Myocyte (in vitro differentiated cells): ENCODE measurements around the gene WDR91. TPM values are rescaled to one million over a fixed set of nuclear protein-coding genes. Genes with fewer than 3 reads are reported as not detected.
"Not testable (repeated sequence)": the region's sequence is repeated elsewhere in the genome, so short reads cannot be mapped to it uniquely, and the experiment has no call there.

Source experiments
- DNase-seq: peaks from one replicate; pipeline ENCODE4 v3.0.0-alpha.2; 2012; ENCODE audit warnings: low read depth
- total RNA-seq: library from RNA; depleted of rRNA; stranded (reverse); fragments of >200 nt; gene quantifications from 2 replicates; pipeline ENCODE4 v1.2.3, GENCODE V29; 2014

WDR91 gene
- total RNA-seq, 1 donor from 2014 or later = 5.9 TPM

DNA sequence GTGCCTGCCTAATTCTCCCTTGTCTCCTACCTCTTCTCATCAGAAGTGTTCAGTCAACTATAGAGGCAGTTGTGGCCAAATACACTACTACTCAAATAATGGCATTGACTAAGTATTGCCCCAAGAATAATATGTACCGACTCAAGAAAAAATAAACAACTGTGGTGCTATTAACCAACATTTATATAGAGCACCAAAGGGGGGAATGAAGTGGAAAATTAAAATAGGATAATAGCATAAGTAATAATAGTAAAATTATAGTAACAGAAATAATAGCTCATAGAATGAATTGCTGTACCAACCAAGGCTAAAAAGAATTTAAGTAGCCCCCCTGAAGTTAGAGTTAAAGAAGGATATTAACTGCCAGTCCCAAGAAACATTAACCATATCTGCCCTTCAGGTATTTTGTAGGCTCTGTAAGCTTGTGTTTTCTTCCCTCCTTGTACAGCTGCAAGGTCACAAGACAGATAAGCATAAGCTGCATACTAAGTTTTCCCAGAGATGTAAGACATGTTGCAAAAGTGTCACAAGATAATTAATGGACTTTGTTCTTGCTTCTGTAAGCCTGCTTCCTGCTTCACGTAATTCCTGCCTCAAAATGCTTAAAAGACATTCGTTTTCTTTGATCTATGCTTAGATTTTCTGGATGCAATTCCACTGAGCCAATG, 29.9 kb downstream of the WDR91 start:
- DNase-seq = no peak

DNA sequence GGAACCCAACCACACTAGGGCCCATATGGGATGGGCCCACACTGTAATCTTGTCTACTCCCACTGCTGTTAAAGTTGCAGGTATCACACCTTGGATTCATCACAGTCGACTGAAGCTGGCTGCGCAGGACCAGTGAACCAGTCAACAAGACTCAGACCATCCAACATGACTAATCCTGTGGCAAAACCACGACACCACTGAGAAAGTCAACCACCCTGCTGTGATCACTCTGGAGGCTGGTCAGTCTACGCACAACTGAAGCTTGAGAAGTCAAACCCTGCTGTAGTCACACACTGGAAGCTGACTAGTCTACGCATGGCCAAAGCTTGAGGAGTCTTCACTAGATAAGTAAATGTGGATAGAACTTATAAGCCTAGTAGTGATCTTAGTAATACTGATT, 31.2 kb downstream of the WDR91 start:
- peak; percentile 52 for DNase-seq

GRCh38 chr7:135179321-135179925, 31.9 kb downstream of the WDR91 start:
- DNase-seq = no peak

DNA sequence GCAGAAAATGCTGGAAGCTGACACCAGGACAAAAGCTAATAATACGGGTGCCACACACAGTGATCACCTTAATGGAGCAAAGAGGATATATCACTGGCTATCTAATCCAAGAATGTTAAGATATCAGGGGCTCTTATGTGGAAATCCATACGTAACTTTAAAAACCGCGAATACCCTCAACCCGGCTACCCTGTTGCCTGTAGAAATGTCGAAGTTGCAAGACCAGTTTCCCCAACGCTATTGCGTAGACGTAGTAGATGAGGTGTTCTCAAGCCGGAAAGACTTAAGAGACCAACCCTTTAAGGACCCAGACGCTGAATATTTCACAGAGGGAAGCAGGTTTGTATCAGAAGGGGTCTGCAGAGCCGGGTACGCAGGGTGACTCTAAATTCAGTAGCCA, 33.0 kb downstream of the WDR91 start:
- no peak for DNase-seq

- DNase-seq = no peak
Observed at GRCh38 chr7:135177028-135177696, 34.2 kb downstream of the WDR91 start.

DNA sequence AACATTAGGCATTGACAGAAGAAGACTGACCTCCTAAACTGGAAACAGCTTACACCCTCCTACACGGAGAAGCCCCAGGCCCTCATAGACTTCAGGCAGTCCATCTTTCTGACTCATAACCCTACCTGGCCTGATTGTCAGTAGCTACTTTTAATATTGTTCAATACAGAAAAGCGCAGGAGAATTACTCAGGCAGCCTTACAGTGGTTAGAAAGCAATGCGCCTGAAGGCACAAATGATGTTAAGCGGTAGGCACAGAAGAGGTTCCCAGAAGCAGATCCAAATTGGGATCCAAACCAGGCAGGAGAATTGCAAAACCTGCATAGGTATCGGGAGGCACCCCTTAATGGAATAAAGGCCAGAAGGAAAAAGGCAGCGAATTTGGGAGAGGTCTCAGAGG, 35.4 kb downstream of the WDR91 start:
- no peak for DNase-seq

DNA sequence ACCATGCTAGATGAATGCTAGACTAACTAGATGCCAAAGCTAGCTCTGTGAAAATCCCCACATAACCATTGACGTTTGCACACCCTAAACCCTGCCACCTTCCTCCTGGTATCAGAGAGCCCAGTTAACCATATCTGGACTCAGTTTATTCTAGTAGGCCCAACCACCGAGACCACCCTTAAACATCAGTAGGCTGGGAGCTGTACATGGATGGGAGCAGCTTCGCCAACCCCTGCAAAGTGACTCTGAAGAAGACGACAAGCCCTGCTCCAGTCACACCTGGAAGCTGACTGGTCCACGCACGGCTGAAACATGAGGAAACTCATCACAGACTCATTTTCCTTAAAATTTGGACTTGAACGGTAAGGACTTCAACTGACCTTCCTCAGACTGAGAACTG, 36.4 kb downstream of the WDR91 start:
- no peak for DNase-seq

GRCh38 chr7:135173916-135174315, 37.4 kb downstream of the WDR91 start:
- not testable (repeated sequence) for DNase-seq

- not testable (repeated sequence) for DNase-seq
Observed at GRCh38 chr7:135171581-135172291, 39.6 kb downstream of the WDR91 start.

- not testable (repeated sequence) for DNase-seq
Observed at GRCh38 chr7:135170998-135171481, 40.3 kb downstream of the WDR91 start.

- DNase-seq = peak; percentile 99
Observed at GRCh38 chr7:135170274-135170997, 40.9 kb downstream of the WDR91 start, which contains the start of gene CYREN. CYREN (minus strand) TSS chr7:135170707; CDS start chr7:135168922, 1,785 bp downstream.

DNA sequence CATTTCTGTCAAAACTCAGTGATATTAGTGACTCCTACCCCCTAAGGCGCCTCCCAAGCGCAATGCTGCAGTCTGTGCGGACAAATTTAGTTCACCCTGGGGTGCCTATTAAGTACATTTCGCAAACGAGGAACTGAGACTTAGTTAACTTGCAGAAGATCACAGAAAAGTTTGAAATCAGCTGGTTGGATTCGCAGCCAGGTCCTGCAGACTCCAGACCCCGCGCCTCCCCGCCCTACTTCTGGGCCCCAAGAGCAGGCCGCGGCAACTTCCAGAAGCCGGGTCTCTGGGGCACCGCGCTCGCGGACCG, 41.4 kb downstream of the WDR91 start:
- DNase-seq = no peak

DNA sequence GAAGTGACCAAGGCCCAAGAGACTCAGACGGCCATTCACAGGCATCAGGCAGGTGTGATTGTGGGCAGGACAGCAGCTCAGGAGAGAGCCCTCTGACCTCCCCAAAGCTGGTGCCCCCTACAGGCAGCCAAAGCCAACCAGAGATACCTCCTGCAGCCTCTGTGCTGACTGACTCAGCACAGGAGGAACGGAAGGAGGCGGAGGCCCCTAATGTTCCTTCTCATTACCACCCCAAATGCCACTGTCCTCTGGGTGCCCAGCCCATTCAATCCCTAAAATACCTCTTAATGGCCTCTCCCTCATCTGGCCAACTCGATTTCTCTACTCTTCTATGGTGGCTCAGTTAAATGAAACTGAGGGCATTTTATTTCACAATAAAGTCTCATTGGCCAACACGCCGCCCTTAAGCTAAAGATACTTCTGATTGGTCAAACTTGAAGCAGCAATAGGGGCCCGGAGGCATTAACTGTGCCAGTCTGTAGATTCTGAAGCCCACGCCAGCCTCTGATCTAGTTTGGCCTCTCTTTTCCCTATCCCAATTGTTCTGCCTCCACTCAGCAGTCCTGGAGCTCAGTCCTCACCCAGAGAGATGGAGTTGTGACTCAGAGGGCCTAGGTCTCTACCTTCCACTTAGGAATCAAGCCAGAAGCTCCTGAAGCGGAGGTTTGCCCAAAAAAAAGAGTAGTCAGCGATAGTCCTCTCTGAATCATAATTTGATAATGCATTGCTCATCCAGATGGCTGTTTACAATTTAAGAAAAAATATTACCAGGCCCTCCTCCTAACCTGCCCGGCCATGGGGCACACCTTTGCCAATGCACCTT, 42.0 kb downstream of the WDR91 start:
- peak; percentile 53 for DNase-seq

GRCh38 chr7:135168489-135169140, 42.7 kb downstream of the WDR91 start:
- DNase-seq = no peak

DNA sequence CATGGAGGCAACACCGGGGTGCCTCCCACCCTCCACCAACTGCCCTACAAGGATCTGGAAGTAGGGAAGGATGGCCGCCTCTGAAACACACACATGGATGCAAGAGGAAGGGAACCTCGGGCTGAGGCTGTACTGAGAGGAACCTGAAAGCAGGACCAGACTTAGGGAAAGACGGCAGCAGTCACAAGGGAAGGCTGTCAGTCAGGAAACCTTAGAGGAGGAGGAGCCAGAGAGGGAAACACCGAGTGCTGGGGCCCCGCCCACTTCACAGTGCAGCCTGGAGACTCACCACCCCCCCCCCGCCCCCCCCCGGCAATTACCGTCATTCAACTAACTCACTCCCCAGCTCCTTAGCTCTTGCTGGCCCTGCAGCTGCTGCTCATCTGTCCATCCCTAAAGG, 43.3 kb downstream of the WDR91 start:
- no peak for DNase-seq

DNA sequence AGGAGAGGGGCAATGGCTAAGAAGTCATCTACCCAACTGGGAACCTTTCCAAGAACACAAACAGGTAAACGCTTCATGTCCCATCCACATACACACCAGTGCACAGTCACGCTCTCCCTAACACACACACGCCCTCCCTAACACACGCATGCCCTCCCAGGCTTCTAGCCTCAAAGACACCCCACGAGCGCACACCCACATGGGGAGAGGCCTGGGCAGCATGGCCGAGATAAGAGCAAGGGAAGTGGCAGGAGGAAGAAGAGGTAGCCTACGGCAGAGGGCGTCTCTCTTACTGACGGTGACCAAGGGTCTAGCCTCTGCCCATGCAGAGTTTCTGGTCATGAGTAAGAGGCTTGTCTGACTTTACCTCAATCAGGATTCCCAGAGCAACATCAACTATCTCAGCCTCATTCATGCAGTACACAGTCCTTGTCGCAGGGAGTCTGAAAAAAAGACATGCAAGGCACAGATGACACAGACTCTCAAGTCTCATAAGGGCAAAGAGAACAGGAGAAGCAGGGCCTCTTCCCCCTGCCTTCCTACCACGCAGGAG, 43.9 kb downstream of the WDR91 start:
- no peak for DNase-seq

GRCh38 chr7:135166338-135166990, 44.9 kb downstream of the WDR91 start:
- DNase-seq = no peak

GRCh38 chr7:135165862-135166261, 45.5 kb downstream of the WDR91 start:
- no peak for DNase-seq
